Lower leg skin (tissue), 4 donors: Measurements from ENCODE around the gene MOB4. TPM values are rescaled to one million over a fixed set of nuclear protein-coding genes. Genes with fewer than 3 reads are reported as not detected.

ENCODE experiments used
- DNase-seq, 2 donors: peaks; one replicate each; pipeline ENCODE4 v3.0.0-alpha.2; 2019; ENCODE audit warnings: low spot score in 2 of 2
- H3K4me3 ChIP-seq: fragments of 200-600 bp; sonication (generic); 2 replicates; pipeline ENCODE4 v1.5.1; 2017; ENCODE audit warnings: mild to moderate bottlenecking, low read depth; ENCODE audit not compliant: poor library complexity, severe bottlenecking
- CTCF ChIP-seq, 3 donors: fragments of 450-650 bp; IDR thresholded peaks; one replicate each; pipeline ENCODE4 v1.5.1; 2016; ENCODE audit warnings: antibody characterized with exemption in 3 of 3, mild to moderate bottlenecking in 3 of 3, moderate library complexity in 2 of 3
- POLR2A ChIP-seq, 2 donors: fragments of 450-650 bp; IDR thresholded peaks; one replicate each; pipeline ENCODE4 v1.6.1; 2016 to 2017; ENCODE audit warnings: antibody characterized with exemption in 2 of 2, mild to moderate bottlenecking in 1 of 2, moderate library complexity in 1 of 2
- WGBS, 2 donors: methylation state at CpG; one replicate each; pipeline ENCODE4 v1.1.5; 2018; 5-methylcytosine and 5-hydroxymethylcytosine counted together
- intact Hi-C: fragments of 100-400 bp; cut with DNase I; formaldehyde crosslinking; loops from one replicate; pipeline ENCODE4 v1.15.0; 2023; ENCODE audit warnings: low total_unique reads
- total RNA-seq, 4 donors: library from RNA; depleted of rRNA; stranded (reverse); fragments of >200 nt; gene quantifications; one replicate each; pipeline ENCODE4 v1.1.0, GENCODE V29; 2016

The MOB4 gene
- total RNA-seq, 4 donors from 2014 or later = 22.6 to 31.2 (median 25.0) TPM

GRCh38 chr2:197591339-197592072, 75.6 kb downstream of the MOB4 start:
- intact Hi-C loops = no loop called here
- DNase-seq = no peak
- TF ChIP-seq POLR2A (IDR thresholded peaks at IDR 0.05) (no peak), CTCF (IDR thresholded peaks at IDR 0.05) (no peak)
- no peak overlapping the region for H3K4me3 ChIP-seq
- 78 to 88% methylated on average over 23 to 24 of the region's 32 CpGs for WGBS, 2 donors

GRCh38 chr2:197596766-197597165, 80.9 kb downstream of the MOB4 start:
- 18 to 48% methylated on average over 1 of the region's 1 CpG for WGBS, 2 donors
- intact Hi-C loops = no loop called here
- no peak overlapping the region for H3K4me3 ChIP-seq
- no peak for DNase-seq
- TF ChIP-seq POLR2A (IDR thresholded peaks at IDR 0.05) (no peak), CTCF (IDR thresholded peaks at IDR 0.05) (no peak)

- TF ChIP-seq POLR2A (IDR thresholded peaks at IDR 0.05) = no peak
- no peak for TF ChIP-seq CTCF (IDR thresholded peaks at IDR 0.05)
- no peak overlapping the region for H3K4me3 ChIP-seq
- intact Hi-C loops = no loop called here
- WGBS, 2 donors = 71 to 74% methylated on average over 4 of the region's 4 CpGs
- no peak for DNase-seq
Observed at GRCh38 chr2:197597166-197597565, 81.3 kb downstream of the MOB4 start.

GRCh38 chr2:197598450-197598849, 82.6 kb downstream of the MOB4 start:
- DNase-seq = no peak
- intact Hi-C loops = no loop called here
- H3K4me3 ChIP-seq = no peak overlapping the region
- TF ChIP-seq CTCF (IDR thresholded peaks at IDR 0.05) (no peak), POLR2A (IDR thresholded peaks at IDR 0.05) (no peak)
- 92 to 96% methylated on average over 5 of the region's 5 CpGs for WGBS, 2 donors

- TF ChIP-seq CTCF (IDR thresholded peaks at IDR 0.05) (no peak), POLR2A (IDR thresholded peaks at IDR 0.05) (no peak)
- no peak overlapping the region for H3K4me3 ChIP-seq
- WGBS, 2 donors = 41% methylated on average over 11 of the region's 11 CpGs
- no peak for DNase-seq
- intact Hi-C loops = no loop called here
Observed at GRCh38 chr2:197599285-197599965, 83.6 kb downstream of the MOB4 start.
